GM23338 (cell line): Measurements from ENCODE around the gene ZNF76. TPM values are rescaled to one million over a fixed set of nuclear protein-coding genes. Genes with fewer than 3 reads are reported as not detected.

ENCODE experiments used
- polyA plus RNA-seq: library from polyadenylated mRNA; unstranded; fragments of >200 nt; fragmentation: Nextera tagmentation; extraction: Ambion mirVana; gene quantifications from 2 replicates; pipeline ENCODE4 v1.2.1, GENCODE V29; 2016
- total RNA-seq: library from RNA; depleted of rRNA; stranded (reverse); fragments of >200 nt; shearing (Covaris generic); gene quantifications from 2 replicates; pipeline ENCODE4 v1.2.3, GENCODE V29; 2014; rRNA removed

Gene ZNF76
- total and polyA plus RNA-seq, 2 experiments from 2014 or later = 12.5 to 18.8 TPM

Other genes starting within 250 kb of the ZNF76 start
- gene TCP11, start 118.4 kb upstream of the ZNF76 start, total RNA-seq = 0.62 TPM in 1 of 2 replicates, not detected in the other
- 0.21 TPM in 1 of 2 replicates, not detected in the other for gene TCP11, start 118.4 kb upstream of the ZNF76 start, polyA plus RNA-seq
- gene SCUBE3, start 45.8 kb upstream of the ZNF76 start, total RNA-seq = 0.70 and 1.1 TPM in 2 replicates
- 0.39 and 0.56 TPM in 2 replicates for gene SCUBE3, start 45.8 kb upstream of the ZNF76 start, polyA plus RNA-seq
- 5.7 and 7.2 TPM in 2 replicates for gene DEF6, start 38.1 kb downstream of the ZNF76 start, total RNA-seq
- 3.2 and 5.1 TPM in 2 replicates for gene DEF6, start 38.1 kb downstream of the ZNF76 start, polyA plus RNA-seq
- 8.7 and 9.7 TPM in 2 replicates for gene PPARD, start 82.8 kb downstream of the ZNF76 start, total RNA-seq
- 4.8 and 5.1 TPM in 2 replicates for gene PPARD, start 82.8 kb downstream of the ZNF76 start, polyA plus RNA-seq
- 18.5 and 25.5 TPM in 2 replicates for gene FANCE, start 192.6 kb downstream of the ZNF76 start, total RNA-seq
- gene FANCE, start 192.6 kb downstream of the ZNF76 start, polyA plus RNA-seq = 5.4 and 6.5 TPM in 2 replicates
- gene RPL10A, start 208.7 kb downstream of the ZNF76 start, total RNA-seq = 1,297 and 1,329 TPM in 2 replicates
- gene RPL10A, start 208.7 kb downstream of the ZNF76 start, polyA plus RNA-seq = 686 and 730 TPM in 2 replicates
- 26.5 and 26.7 TPM in 2 replicates for gene TEAD3, start 237.3 kb downstream of the ZNF76 start, total RNA-seq
- gene TEAD3, start 237.3 kb downstream of the ZNF76 start, polyA plus RNA-seq = 15.0 and 15.6 TPM in 2 replicates